GM10266 (cell line): Measurements from ENCODE around the gene ERBB3.
A peak's percentile ranks its signal among the peaks of the same experiment; 100 is the strongest.
"Not testable (repeated sequence)": the region's sequence is repeated elsewhere in the genome, so short reads cannot be mapped to it uniquely, and the experiment has no call there.

Experiments used
- DNase-seq: peaks from one replicate; pipeline ENCODE4 v3.0.0; 2012; ENCODE audit errors: extremely low spot score
- TF ChIP-seq, protein P1 (sequence below): IDR thresholded peaks from 2 replicates; pipeline ENCODE4 v1.5.1; 2012; ENCODE audit warnings: mild to moderate bottlenecking, low read depth; ENCODE audit not compliant: control insufficient read depth, insufficient read depth; ENCODE audit errors: missing control alignments

ERBB3 gene

DNA sequence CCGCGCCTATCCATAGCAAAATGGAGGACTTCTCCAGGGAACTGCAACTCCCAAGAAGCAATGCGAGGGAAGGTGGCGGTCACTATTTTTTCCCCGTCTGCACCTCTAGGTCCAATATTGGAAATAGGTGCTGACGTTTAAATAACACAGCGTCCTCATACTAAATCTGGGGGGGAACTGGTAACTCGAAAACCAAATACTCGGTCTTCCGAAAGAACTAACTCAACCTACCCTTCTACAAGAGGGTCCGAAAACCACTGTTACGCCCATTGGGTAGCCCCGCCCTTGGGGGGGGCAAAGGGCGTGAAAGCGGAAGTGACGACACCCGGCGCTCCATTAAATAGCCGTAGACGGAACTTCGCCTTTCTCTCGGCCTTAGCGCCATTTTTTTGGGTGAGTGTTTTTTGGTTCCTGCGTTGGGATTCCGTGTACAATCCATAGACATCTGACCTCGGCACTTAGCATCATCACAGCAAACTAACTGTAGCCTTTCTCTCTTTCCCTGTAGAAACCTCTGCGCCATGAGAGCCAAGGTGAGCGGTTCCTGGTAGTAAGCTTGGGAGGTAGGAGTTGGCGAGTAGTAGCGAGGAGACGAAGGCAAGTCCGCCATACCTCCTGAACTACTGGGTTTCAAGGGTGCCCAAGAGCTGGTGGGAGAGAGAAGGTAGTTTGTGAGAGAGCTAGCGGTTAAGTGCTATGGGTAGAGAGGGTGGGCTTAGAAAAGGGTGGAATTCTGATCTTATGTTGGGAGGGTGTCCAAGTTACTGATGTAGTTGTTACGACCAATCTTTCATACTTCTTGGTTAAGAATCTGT, 36.5 kb downstream of the ERBB3 start, which contains the start of gene RPL41:
TSS of gene RPL41 (plus strand) at position 367 of the 815 bp plus-strand sequence.
- TF ChIP-seq, protein P1, sequence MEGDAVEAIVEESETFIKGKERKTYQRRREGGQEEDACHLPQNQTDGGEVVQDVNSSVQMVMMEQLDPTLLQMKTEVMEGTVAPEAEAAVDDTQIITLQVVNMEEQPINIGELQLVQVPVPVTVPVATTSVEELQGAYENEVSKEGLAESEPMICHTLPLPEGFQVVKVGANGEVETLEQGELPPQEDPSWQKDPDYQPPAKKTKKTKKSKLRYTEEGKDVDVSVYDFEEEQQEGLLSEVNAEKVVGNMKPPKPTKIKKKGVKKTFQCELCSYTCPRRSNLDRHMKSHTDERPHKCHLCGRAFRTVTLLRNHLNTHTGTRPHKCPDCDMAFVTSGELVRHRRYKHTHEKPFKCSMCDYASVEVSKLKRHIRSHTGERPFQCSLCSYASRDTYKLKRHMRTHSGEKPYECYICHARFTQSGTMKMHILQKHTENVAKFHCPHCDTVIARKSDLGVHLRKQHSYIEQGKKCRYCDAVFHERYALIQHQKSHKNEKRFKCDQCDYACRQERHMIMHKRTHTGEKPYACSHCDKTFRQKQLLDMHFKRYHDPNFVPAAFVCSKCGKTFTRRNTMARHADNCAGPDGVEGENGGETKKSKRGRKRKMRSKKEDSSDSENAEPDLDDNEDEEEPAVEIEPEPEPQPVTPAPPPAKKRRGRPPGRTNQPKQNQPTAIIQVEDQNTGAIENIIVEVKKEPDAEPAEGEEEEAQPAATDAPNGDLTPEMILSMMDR = no peak
- peak; percentile 83 for DNase-seq

DNA sequence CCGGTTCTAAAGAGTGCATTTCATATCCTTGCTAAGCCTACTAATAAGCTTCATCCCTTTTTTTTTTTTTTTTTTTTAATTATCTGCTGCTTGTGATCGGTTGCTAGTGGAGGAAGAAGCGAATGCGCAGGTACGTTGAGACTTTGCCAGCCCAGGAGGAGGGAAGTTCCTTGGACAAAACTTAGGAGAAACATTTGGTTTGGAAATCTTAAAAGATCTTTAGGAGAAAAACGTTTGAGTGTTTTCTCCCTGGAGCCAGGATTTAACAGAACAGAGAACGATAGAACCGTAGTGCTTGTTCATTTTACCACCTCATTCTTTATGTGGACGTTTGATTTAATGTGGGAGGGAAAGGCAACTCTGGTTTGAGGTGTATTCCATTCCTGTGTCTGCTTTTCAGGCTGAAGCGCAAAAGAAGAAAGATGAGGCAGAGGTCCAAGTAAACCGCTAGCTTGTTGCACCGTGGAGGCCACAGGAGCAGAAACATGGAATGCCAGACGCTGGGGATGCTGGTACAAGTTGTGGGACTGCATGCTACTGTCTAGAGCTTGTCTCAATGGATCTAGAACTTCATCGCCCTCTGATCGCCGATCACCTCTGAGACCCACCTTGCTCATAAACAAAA, 37.2 kb downstream of the ERBB3 start:
- not testable (repeated sequence) for DNase-seq

DNA sequence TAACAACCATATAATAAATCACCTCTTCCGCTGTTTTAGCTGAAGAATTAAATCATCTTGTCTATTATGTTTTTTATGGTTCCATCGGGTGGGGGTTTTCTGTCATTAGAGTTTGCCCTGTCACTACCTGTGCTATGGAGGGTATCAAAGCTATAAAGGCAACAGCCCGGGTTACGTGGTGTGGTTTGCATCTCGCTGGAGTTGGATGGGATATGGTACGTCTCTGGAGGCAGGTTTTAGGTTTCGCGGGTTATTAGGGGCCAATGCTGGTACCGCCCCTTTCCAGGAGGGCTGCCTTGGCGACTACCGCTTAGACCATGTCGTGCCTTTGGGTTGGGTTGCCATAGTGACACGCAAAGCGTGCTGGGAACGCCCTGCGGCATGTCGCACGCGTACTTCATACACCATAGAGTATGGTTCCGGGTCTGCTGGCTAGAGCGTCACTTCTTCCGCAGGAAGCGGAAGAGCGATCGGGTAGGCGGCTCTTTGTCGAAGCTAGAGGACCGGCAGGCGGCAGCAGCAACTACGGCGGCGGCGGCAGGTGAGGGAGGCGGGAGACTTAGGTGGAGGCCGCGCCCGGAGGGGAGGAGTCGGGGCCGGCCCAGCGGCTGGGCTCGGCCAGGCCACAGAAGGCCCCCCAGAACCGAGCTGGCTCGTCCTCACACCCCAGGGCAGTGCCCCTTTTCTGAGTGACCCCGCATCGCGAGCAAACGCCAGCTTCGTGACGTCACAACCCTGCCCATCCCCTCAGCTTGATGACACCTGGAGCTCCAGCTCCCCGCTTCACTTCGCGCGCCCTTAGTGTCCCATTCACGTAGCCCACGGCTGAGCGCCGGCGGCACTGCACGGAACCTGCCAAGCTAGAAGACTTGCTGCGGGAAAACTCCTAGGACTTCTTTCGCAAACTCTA, 38.1 kb downstream of the ERBB3 start, which contains the start of gene ZC3H10:
TSS of gene ZC3H10 (plus strand) at position 489 of the 910 bp plus-strand sequence. CDS start 2,297 bp downstream, outside the sequence.
- TF ChIP-seq, protein P1 = peak; percentile 65
- peak; percentile 92 for DNase-seq

DNA sequence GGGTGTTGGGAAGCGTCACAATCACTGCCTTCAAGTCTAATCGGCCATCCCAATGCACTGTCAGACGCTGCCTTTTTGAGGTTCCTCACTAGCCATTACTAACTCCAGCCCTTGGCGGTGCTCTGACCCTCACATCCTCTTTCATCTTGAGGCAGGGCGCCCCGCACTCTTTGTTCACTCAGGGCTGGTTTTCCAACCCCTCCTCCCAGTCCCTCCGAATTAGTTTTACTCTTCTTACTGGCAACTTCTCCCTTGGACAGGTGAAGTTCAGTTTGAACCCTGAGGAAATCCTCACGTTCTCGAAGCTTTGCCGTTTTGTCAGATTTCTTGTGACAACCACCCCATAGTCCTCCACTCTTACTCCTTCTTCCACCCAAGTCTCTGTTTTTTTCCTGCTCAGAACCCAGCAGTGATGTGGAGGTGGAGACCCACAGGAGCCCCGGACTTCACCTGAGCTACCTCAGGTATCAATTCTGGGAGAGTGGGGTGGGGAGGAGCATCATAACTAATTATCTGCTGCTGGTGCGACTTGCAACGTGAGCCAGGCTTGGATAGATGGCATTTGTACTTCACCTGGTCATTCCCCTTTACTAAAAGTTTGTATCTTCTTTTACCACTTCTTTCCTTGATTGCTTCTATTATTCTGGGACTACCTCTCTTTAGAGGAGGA, 38.9 kb downstream of the ERBB3 start:
- DNase-seq = peak; percentile 25
- TF ChIP-seq, protein P1 = no peak

DNA sequence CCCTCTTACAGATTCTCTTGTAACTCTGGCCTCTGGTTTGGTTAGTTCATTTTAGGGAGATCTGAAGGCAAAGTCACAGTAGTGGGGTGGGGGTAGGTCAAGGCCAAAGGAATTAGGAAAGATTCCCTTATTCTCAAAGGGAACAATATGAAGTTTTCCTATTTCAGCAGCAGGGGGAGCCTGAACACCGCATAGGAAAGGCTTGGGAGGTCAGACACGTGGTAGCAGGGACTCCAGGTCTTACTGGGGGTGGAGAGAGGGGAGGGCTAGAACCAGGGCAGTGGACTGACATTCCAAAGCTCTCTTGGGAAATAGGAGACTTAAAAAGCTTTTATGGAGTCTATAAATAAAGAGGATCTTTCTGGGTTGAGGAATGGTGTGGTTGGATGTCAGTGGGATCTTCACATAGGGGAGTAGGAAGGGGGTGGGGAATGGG, 39.4 kb downstream of the ERBB3 start:
- TF ChIP-seq, protein P1 = peak; percentile 72
- peak; percentile 73 for DNase-seq

DNA sequence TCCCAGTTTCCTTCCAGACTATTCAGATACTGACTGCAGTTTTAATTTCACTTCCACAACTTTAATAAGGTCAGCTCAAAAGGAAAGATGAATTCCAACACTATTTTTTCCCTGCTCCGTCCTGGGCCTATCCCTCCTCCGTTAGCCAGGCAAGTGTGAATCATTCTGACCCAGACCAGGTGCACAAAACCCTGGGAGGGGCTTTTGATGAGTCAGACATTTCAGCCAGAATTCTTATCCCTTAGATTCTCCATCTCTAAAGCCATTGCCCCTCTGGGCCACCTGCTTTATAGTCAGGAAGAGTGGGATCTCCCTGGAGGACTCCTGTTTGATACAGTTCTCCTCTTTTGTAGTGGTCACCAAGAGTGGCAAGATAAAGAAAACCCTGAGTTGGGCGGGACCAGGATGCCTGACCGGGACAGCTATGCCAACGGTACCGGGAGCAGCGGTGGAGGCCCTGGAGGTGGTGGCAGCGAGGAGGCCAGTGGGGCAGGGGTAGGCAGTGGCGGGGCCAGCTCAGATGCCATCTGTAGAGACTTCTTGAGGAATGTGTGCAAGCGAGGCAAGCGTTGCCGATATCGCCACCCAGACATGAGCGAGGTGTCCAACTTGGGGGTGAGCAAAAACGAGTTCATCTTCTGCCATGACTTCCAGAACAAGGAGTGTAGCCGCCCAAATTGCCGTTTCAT, 40.3 kb downstream of the ERBB3 start:
- DNase-seq = no peak
- TF ChIP-seq, protein P1 = no peak
